Right atrium auricular region (tissue), 2 donors: ENCODE results near the gene SYK. TPM values are rescaled to one million over a fixed set of nuclear protein-coding genes. Genes with fewer than 3 reads are reported as not detected.

Experiments
- DNase-seq: peaks from one replicate; pipeline ENCODE4 v3.0.0-alpha.2; 2019; ENCODE audit warnings: low spot score
- H3K27ac ChIP-seq, 2 donors: fragments of 200-600 bp; sonication (generic); 1 replicate in 1 of 2; 2 replicates in 1 of 2; pipeline ENCODE4 v1.5.1; 2016 to 2019
- H3K27me3 ChIP-seq, 2 donors: fragments of 200-600 bp; sonication (generic); one replicate each; pipeline versions ENCODE4 v1.5.1 to v1.6.0; 2017 to 2019
- H3K36me3 ChIP-seq: fragments of 200-600 bp; sonication (generic); one replicate; pipeline ENCODE4 v1.5.1; 2016
- H3K4me1 ChIP-seq, 2 donors: fragments of 200-600 bp; sonication (generic); one replicate each; pipeline versions ENCODE4 v1.5.1 to v1.6.0; 2017 to 2019
- H3K4me3 ChIP-seq, 2 donors: fragments of 200-600 bp; sonication (generic); 1 replicate in 1 of 2; 2 replicates in 1 of 2; pipeline ENCODE4 v1.5.1; 2017 to 2019; ENCODE audit warnings: mild to moderate bottlenecking in 1 of 2, moderate library complexity in 1 of 2
- H3K9me3 ChIP-seq, 2 donors: fragments of 200-600 bp; sonication (generic); one replicate each; pipeline ENCODE4 v1.5.1; 2019
- CTCF ChIP-seq, 2 donors: fragments of 200-600 bp; sonication (generic); IDR thresholded peaks; one replicate each; pipeline ENCODE4 v1.5.1; 2019; ENCODE audit warnings: antibody characterized with exemption in 2 of 2
- total RNA-seq, 2 donors: library from RNA; depleted of rRNA; stranded (reverse); fragments of >200 nt; gene quantifications; one replicate each; pipeline ENCODE4 v1.1.0, GENCODE V29; 2016

Gene SYK
- total RNA-seq, 2 donors from 2014 or later = 3.4 to 6.3 TPM

GRCh38 chr9:90906316-90907055 lies 104.9 kb downstream of the SYK start:
- TF ChIP-seq CTCF (IDR thresholded peaks at IDR 0.05) = no peak
- H3K36me3 ChIP-seq = no peaks in the 10 kb centered on the region
- DNase-seq = no peak
- H3K4me3 ChIP-seq = no peak overlapping the region
- no peaks in the 10 kb centered on the region for H3K9me3 ChIP-seq
- no peaks in the 10 kb centered on the region for H3K4me1 ChIP-seq
- H3K27ac ChIP-seq = no peak overlapping the region
- no peaks in the 10 kb centered on the region for H3K27me3 ChIP-seq

GRCh38 chr9:90907056-90907445 lies 105.4 kb downstream of the SYK start:
- no peaks in the 10 kb centered on the region for H3K4me1 ChIP-seq
- no peak for DNase-seq
- no peak overlapping the region for H3K4me3 ChIP-seq
- no peaks in the 10 kb centered on the region for H3K9me3 ChIP-seq
- H3K27me3 ChIP-seq = no peaks in the 10 kb centered on the region
- no peak overlapping the region for H3K27ac ChIP-seq
- H3K36me3 ChIP-seq = no peaks in the 10 kb centered on the region
- no peak for TF ChIP-seq CTCF (IDR thresholded peaks at IDR 0.05)

GRCh38 chr9:90907790-90908189 lies 106.2 kb downstream of the SYK start:
- H3K27me3 ChIP-seq = no peaks in the 10 kb centered on the region
- no peak overlapping the region for H3K27ac ChIP-seq
- no peak overlapping the region for H3K4me3 ChIP-seq
- no peaks in the 10 kb centered on the region for H3K9me3 ChIP-seq
- no peaks in the 10 kb centered on the region for H3K4me1 ChIP-seq
- H3K36me3 ChIP-seq = no peaks in the 10 kb centered on the region
- no peak for DNase-seq
- TF ChIP-seq CTCF (IDR thresholded peaks at IDR 0.05) = no peak

GRCh38 chr9:90909225-90909624 lies 107.6 kb downstream of the SYK start:
- TF ChIP-seq CTCF (IDR thresholded peaks at IDR 0.05) = no peak
- H3K27ac ChIP-seq = no peak overlapping the region

GRCh38 chr9:90909747-90910283 lies 108.2 kb downstream of the SYK start:
- Histone ChIP-seq H3K4me3 (no peak overlapping the region), H3K4me1 (no peaks in the 10 kb centered on the region), H3K9me3 (no peaks in the 10 kb centered on the region), H3K27ac (no peak overlapping the region), H3K36me3 (no peaks in the 10 kb centered on the region), H3K27me3 (no peaks in the 10 kb centered on the region)
- TF ChIP-seq CTCF (IDR thresholded peaks at IDR 0.05) = no peak
- DNase-seq = no peak

More at GRCh38 chr9:90909225-90909624, 107.6 kb downstream of the SYK start:
- no peaks in the 10 kb centered on the region for H3K9me3 ChIP-seq
- no peaks in the 10 kb centered on the region for H3K27me3 ChIP-seq
- no peak overlapping the region for H3K4me3 ChIP-seq
- H3K36me3 ChIP-seq = no peaks in the 10 kb centered on the region
- H3K4me1 ChIP-seq = no peaks in the 10 kb centered on the region
- DNase-seq = no peak
